Hepatocyte (in vitro differentiated cells): ENCODE data around the gene IER5.

Experiments used
- CTCF ChIP-seq: fragments of 200-600 bp; sonication (generic); IDR thresholded peaks from 2 replicates; pipeline ENCODE4 v1.5.1; 2016; ENCODE audit warnings: antibody characterized with exemption, mild to moderate bottlenecking; ENCODE audit not compliant: poor library complexity
- EZH2phosphoT487 ChIP-seq: fragments of 200-600 bp; sonication (generic); IDR thresholded peaks from one replicate; pipeline ENCODE4 v1.6.1; 2018; ENCODE audit warnings: antibody characterized with exemption, mild to moderate bottlenecking, low read depth, moderate library complexity; ENCODE audit not compliant: unreplicated experiment, severe bottlenecking

- TF ChIP-seq CTCF (no peak), EZH2phosphoT487 (no peak)
These were observed 29.1 kb upstream of the IER5 start for GRCh38 chr1:181059435-181059834.
